Body of pancreas (tissue), 4 donors: Measurements from ENCODE around the gene MXI1. TPM values are rescaled to one million over a fixed set of nuclear protein-coding genes. Genes with fewer than 3 reads are reported as not detected.
A peak's percentile ranks its signal among the peaks of the same experiment; 100 is the strongest.

Experiments used
- ATAC-seq: fragments of 150-250 bp; one replicate; pipeline ENCODE4 v1.9.1; 2016
- DNase-seq, 4 donors: peaks; one replicate each; pipeline ENCODE4 v3.0.0-alpha.2; 2019
- H3K27ac ChIP-seq, 4 donors: fragments of 200-600 bp; sonication (generic); 1 replicate in 3 of 4; 2 replicates in 1 of 4; pipeline versions ENCODE4 v1.5.1 to v1.6.1; 2016 to 2019; ENCODE audit warnings: mild to moderate bottlenecking in 1 of 4, mixed read lengths in 1 of 4, moderate library complexity in 1 of 4
- H3K27me3 ChIP-seq, 2 donors: fragments of 200-600 bp; sonication (generic); one replicate each; pipeline ENCODE4 v1.6.0; 2016; ENCODE audit warnings: mild to moderate bottlenecking in 1 of 2
- H3K36me3 ChIP-seq, 2 donors: fragments of 200-600 bp; sonication (generic); replicated peaks in 1 of 2; 2 replicates each; pipeline ENCODE4 v1.5.1; 2016; ENCODE audit warnings: low read depth in 2 of 2; ENCODE audit not compliant: insufficient read depth in 1 of 2
- H3K4me1 ChIP-seq: fragments of 200-600 bp; sonication (generic); one replicate; pipeline ENCODE4 v1.6.0; 2016
- H3K4me3 ChIP-seq, 2 donors: fragments of 200-600 bp; sonication (generic); 1 replicate in 1 of 2; 2 replicates in 1 of 2; pipeline ENCODE4 v1.5.1; 2016 to 2019
- H3K9me3 ChIP-seq, 3 donors: fragments of 200-600 bp; sonication (generic); 1 replicate in 2 of 3; 2 replicates in 1 of 3; pipeline ENCODE4 v1.5.1; 2016
- CTCF ChIP-seq, 7 experiments: fragments of 450-650 bp in 4 of 7; fragments of 200-600 bp in 3 of 7; sonication (generic) in 3 of 7; IDR thresholded peaks; one replicate each; pipeline ENCODE4 v1.5.1; 2016 to 2019; ENCODE audit warnings: antibody characterized with exemption in 7 of 7
- POLR2A ChIP-seq, 3 donors: fragments of 450-650 bp; IDR thresholded peaks; one replicate each; pipeline ENCODE4 v1.6.1; 2016; ENCODE audit warnings: antibody characterized with exemption in 3 of 3, mild to moderate bottlenecking in 2 of 3
- WGBS, 2 donors: methylation state at CpG; one replicate each; pipeline ENCODE4 v1.1.5; 2017; 5-methylcytosine and 5-hydroxymethylcytosine counted together
- intact Hi-C: fragments of 100-400 bp; cut with DNase I; formaldehyde crosslinking; loops from one replicate; pipeline ENCODE4 v1.15.1; 2023
- total RNA-seq, 2 donors: library from RNA; depleted of rRNA; stranded (reverse); fragments of >200 nt; gene quantifications; one replicate each; pipeline ENCODE4 v1.1.0, GENCODE V29; 2016

Gene MXI1
- total RNA-seq, 2 donors from 2014 or later = 14.8 to 24.1 TPM

GRCh38 chr10:110263164-110263563 lies 55.8 kb downstream of the MXI1 start:
- Histone ChIP-seq H3K27me3 (no peaks in the 10 kb centered on the region), H3K36me3 (no peaks in the 10 kb centered on the region), H3K4me1 (peaks cover 15% of the 10 kb centered on the region), H3K27ac (no peak overlapping the region), H3K4me3 (no peak overlapping the region), H3K9me3 (no peaks in the 10 kb centered on the region)
- ATAC-seq = no peak
- DNase-seq = no peak
- 14 to 31% methylated on average over 1 of the region's 1 CpG for WGBS, 2 donors
- intact Hi-C loops = no loop called here
- TF ChIP-seq CTCF (IDR thresholded peaks at IDR 0.05) (no peak), POLR2A (IDR thresholded peaks at IDR 0.05) (no peak)

- no peak for TF ChIP-seq CTCF (IDR thresholded peaks at IDR 0.05)
- TF ChIP-seq POLR2A (IDR thresholded peaks at IDR 0.05) = no peak
- H3K9me3 ChIP-seq = no peaks in the 10 kb centered on the region
- 96 to 97% methylated on average over 4 of the region's 4 CpGs for WGBS, 2 donors
- H3K27me3 ChIP-seq = no peaks in the 10 kb centered on the region
- H3K4me1 ChIP-seq = peaks cover 37% of the 10 kb centered on the region
- intact Hi-C loops = no loop called here
- H3K4me3 ChIP-seq = no peak overlapping the region
- ATAC-seq = no peak
- H3K36me3 ChIP-seq = no peaks in the 10 kb centered on the region
- no peak overlapping the region for H3K27ac ChIP-seq
- DNase-seq = no peak
Measured at GRCh38 chr10:110265573-110266193, 58.3 kb downstream of the MXI1 start.

GRCh38 chr10:110267276-110267675 lies 59.9 kb downstream of the MXI1 start:
- TF ChIP-seq POLR2A (IDR thresholded peaks at IDR 0.05) (no peak), CTCF (IDR thresholded peaks at IDR 0.05) (no peak)
- 90 to 94% methylated on average over 1 of the region's 1 CpG for whole genome bisulfite sequencing, 2 donors
- intact Hi-C loops = no loop called here

GRCh38 chr10:110268442-110268841 lies 61.0 kb downstream of the MXI1 start:
- Histone ChIP-seq H3K36me3 (no peaks in the 10 kb centered on the region), H3K4me1 (peaks cover 42% of the 10 kb centered on the region), H3K27ac (peak overlapping the region; percentile 76 to 92 (median 88)), H3K27me3 (no peaks in the 10 kb centered on the region), H3K4me3 (no peak overlapping the region), H3K9me3 (no peaks in the 10 kb centered on the region)
- peak; percentile 21 to 73 (median 28) for DNase-seq
- TF ChIP-seq POLR2A (IDR thresholded peaks at IDR 0.05) = no peak
- no peak for TF ChIP-seq CTCF (IDR thresholded peaks at IDR 0.05)
- ATAC-seq = peak; percentile 43
- intact Hi-C loops = no loop called here

More at GRCh38 chr10:110267276-110267675, 59.9 kb downstream of the MXI1 start:
- Histone ChIP-seq H3K9me3 (no peaks in the 10 kb centered on the region), H3K4me3 (no peak overlapping the region), H3K27me3 (no peaks in the 10 kb centered on the region), H3K36me3 (no peaks in the 10 kb centered on the region), H3K27ac (peak overlapping the region in 1 of 4 donors; percentile 90), H3K4me1 (peaks cover 44% of the 10 kb centered on the region)
- no peak for DNase-seq
- no peak for ATAC-seq

- WGBS, 2 donors = 28 to 29% methylated on average over 2 of the region's 2 CpGs
- peak; percentile 14 for ATAC-seq
- H3K4me3 ChIP-seq = no peak overlapping the region
- peaks cover 48% of the 10 kb centered on the region for H3K4me1 ChIP-seq
- DNase-seq = peak; percentile 10 to 35 (median 28)
- no peaks in the 10 kb centered on the region for H3K27me3 ChIP-seq
- peak overlapping the region; percentile 76 to 92 (median 88) for H3K27ac ChIP-seq
- TF ChIP-seq POLR2A (IDR thresholded peaks at IDR 0.05) = no peak
- no peak for TF ChIP-seq CTCF (IDR thresholded peaks at IDR 0.05)
- no peaks in the 10 kb centered on the region for H3K36me3 ChIP-seq
- no peaks in the 10 kb centered on the region for H3K9me3 ChIP-seq
- intact Hi-C loops = no loop called here
Measured at GRCh38 chr10:110268971-110269370, 61.6 kb downstream of the MXI1 start.
